HepG2 (cell line): Measurements from ENCODE around the gene DNAJA2. TPM values are rescaled to one million over a fixed set of nuclear protein-coding genes. Genes with fewer than 3 reads are reported as not detected.

Experiments used
- GFI1 ChIP-seq: sonication (generic); formaldehyde crosslinking; IDR thresholded peaks from 2 replicates; pipeline ENCODE4 v1.5.0; 2020; ENCODE audit warnings: missing genetic modification reagents, mild to moderate bottlenecking, borderline replicate concordance
- HOXD1 ChIP-seq: sonication (generic); formaldehyde crosslinking; IDR thresholded peaks from 2 replicates; pipeline ENCODE4 v1.5.0; 2020; ENCODE audit warnings: missing genetic modification reagents
- IKZF5 ChIP-seq: IDR thresholded peaks from 2 replicates; pipeline ENCODE4 v1.6.1; 2018; ENCODE audit warnings: missing genetic modification reagents, mild to moderate bottlenecking, missing compliant biosample characterization
- KLF9 ChIP-seq: IDR thresholded peaks from 2 replicates; pipeline ENCODE4 v1.6.1; 2016; ENCODE audit warnings: low read depth
- MIXL1 ChIP-seq: IDR thresholded peaks from 2 replicates; pipeline ENCODE4 v1.6.1; 2016
- MXD4 ChIP-seq: IDR thresholded peaks from 2 replicates; pipeline ENCODE4 v1.6.1; 2016; ENCODE audit warnings: mild to moderate bottlenecking, missing biosample characterization, missing genetic modification reagents
- NFIB ChIP-seq: sonication (generic); formaldehyde crosslinking; IDR thresholded peaks from 2 replicates; pipeline ENCODE4 v1.9.0; 2021; ENCODE audit warnings: missing genetic modification reagents, mild to moderate bottlenecking, borderline replicate concordance
- PAF1 ChIP-seq: IDR thresholded peaks from 2 replicates; pipeline ENCODE4 v1.6.1; 2016; ENCODE audit warnings: missing genetic modification reagents, missing compliant biosample characterization
- PHF20 ChIP-seq: sonication (generic); formaldehyde crosslinking; IDR thresholded peaks from 2 replicates; pipeline ENCODE4 v1.5.0; 2020; ENCODE audit warnings: mild to moderate bottlenecking, missing genetic modification reagents
- POGK ChIP-seq: sonication (generic); formaldehyde crosslinking; conservative IDR thresholded peaks from 2 replicates; pipeline ENCODE4 v1.8.0; 2022; ENCODE audit warnings: mild to moderate bottlenecking, moderate library complexity, missing genetic modification reagents
- RAD21 ChIP-seq: fragments of 450-650 bp; formaldehyde crosslinking; IDR thresholded peaks from 2 replicates; pipeline ENCODE4 v1.5.0; 2020; ENCODE audit warnings: mild to moderate bottlenecking
- RBM22 ChIP-seq: fragments of 200-400 bp; formaldehyde crosslinking; optimal IDR thresholded peaks from 2 replicates; pipeline ENCODE3; 2017; ENCODE audit warnings: mild to moderate bottlenecking, low read length, moderate library complexity
- SP140L ChIP-seq: sonication (generic); formaldehyde crosslinking; IDR thresholded peaks from 2 replicates; pipeline ENCODE4 v1.4.0; 2020; ENCODE audit warnings: missing genetic modification reagents, borderline replicate concordance
- TFE3 ChIP-seq: IDR thresholded peaks from 2 replicates; pipeline ENCODE4 v1.6.1; 2016
- THRA ChIP-seq: sonication (generic); formaldehyde crosslinking; IDR thresholded peaks from 2 replicates; pipeline ENCODE4 v1.4.0; 2020; ENCODE audit warnings: missing genetic modification reagents, borderline replicate concordance
- ZBTB3 ChIP-seq: sonication (generic); formaldehyde crosslinking; IDR thresholded peaks from 2 replicates; pipeline ENCODE4 v1.4.0; 2020; ENCODE audit warnings: low read depth, mild to moderate bottlenecking, moderate library complexity, missing genetic modification reagents, borderline replicate concordance
- ZBTB38 ChIP-seq: sonication (generic); formaldehyde crosslinking; IDR thresholded peaks from 2 replicates; pipeline ENCODE4 v1.5.1; 2020; ENCODE audit warnings: mild to moderate bottlenecking, missing genetic modification reagents
- ZBTB39 ChIP-seq: sonication (generic); formaldehyde crosslinking; IDR thresholded peaks from 2 replicates; pipeline ENCODE4 v1.5.0; 2020; ENCODE audit warnings: missing genetic modification reagents
- ZBTB7A ChIP-seq: sonication (generic); formaldehyde crosslinking; IDR thresholded peaks from 2 replicates; pipeline ENCODE4 v1.8.0; 2022; ENCODE audit warnings: mild to moderate bottlenecking, missing genetic modification reagents
- ZKSCAN8 ChIP-seq: IDR thresholded peaks from 2 replicates; pipeline ENCODE4 v1.6.1; 2016; ENCODE audit warnings: borderline replicate concordance, missing genetic modification reagents, missing compliant biosample characterization
- ZNF674 ChIP-seq: sonication (generic); formaldehyde crosslinking; IDR thresholded peaks from 2 replicates; pipeline ENCODE4 v1.5.0; 2020; ENCODE audit warnings: low read depth, mild to moderate bottlenecking, missing genetic modification reagents
- polyA plus RNA-seq, 8 experiments: library from polyadenylated mRNA; depleted of rRNA in 3 of 8; stranded (reverse) in 7 of 8; unstranded in 1 of 8; fragments of >200 nt; fragmentation: Illumina TruSeq in 4 of 8; extraction: Trizol in 4 of 8; gene quantifications; 2 replicates each; pipeline versions ENCODE4 v1.2.1 to v1.2.3, GENCODE V29; 2011 to 2016; ENCODE audit warnings: low read depth in 4 of 8, missing spikeins in 1 of 8, mixed read lengths in 1 of 8; ENCODE audit not compliant: insufficient read depth in 1 of 8
- total RNA-seq, 5 experiments: library from RNA; depleted of rRNA; stranded (reverse); fragments of >200 nt; fragmentation: Illumina TruSeq; extraction: Trizol; gene quantifications; 2 replicates each; pipeline ENCODE4 v1.2.3, GENCODE V29; 2016; ENCODE audit warnings: low read depth in 1 of 5

DNAJA2 gene
- total and polyA plus RNA-seq, 2 of the 13 experiments (the other 11 are each of a cell fraction or from before 2014, with no cell fraction given), result 25.4 to 176 TPM

- TF ChIP-seq PHF20 (CRISPR knock-in tag), result no peak
- TF ChIP-seq ZBTB39 (CRISPR knock-in tag), result no peak
- peak; percentile 59; the same call in 1 of the 2 replicates for TF ChIP-seq ZKSCAN8
- TF ChIP-seq PAF1 (CRISPR knock-in tag), result peak; percentile 81; the same call in 1 of the 2 replicates
- TF ChIP-seq GFI1 (CRISPR knock-in tag), result no peak
- no peak for TF ChIP-seq HOXD1 (CRISPR knock-in tag)
- peak; percentile 60 for TF ChIP-seq RBM22
- no peak for TF ChIP-seq ZBTB7A (CRISPR knock-in tag)
- TF ChIP-seq TFE3 (CRISPR knock-in tag), result no peak
- no peak for TF ChIP-seq THRA (CRISPR knock-in tag)
- 0 out of 2 replicates have a peak, but pooled peaks have one; percentile 62 for TF ChIP-seq ZBTB3 (CRISPR knock-in tag)
- TF ChIP-seq SP140L, result no peak
- TF ChIP-seq RAD21 (CRISPR knock-in tag), result peak; percentile 65
- TF ChIP-seq MIXL1 (CRISPR knock-in tag), result 0 out of 2 replicates have a peak, but pooled peaks have one; percentile 27
- peak; percentile 75; the same call in 1 of the 2 replicates for TF ChIP-seq NFIB (CRISPR knock-in tag)
- 0 out of 2 replicates have a peak, but pooled peaks have one; percentile 45 for TF ChIP-seq MXD4 (CRISPR knock-in tag)
- TF ChIP-seq IKZF5 (CRISPR knock-in tag), result 0 out of 2 replicates have a peak, but pooled peaks have one; percentile 29
- 0 out of 2 replicates have a peak, but pooled peaks have one; percentile 69 for TF ChIP-seq KLF9 (CRISPR knock-in tag)
- TF ChIP-seq POGK (CRISPR knock-in tag), result no peak
- no peak for TF ChIP-seq ZBTB38 (CRISPR knock-in tag)
- TF ChIP-seq ZNF674 (CRISPR knock-in tag), result no peak
These were observed 64.7 kb downstream of the DNAJA2 start (continued) for GRCh38 chr16:46908540-46909372.
